GM19023 (cell line): ENCODE measurements around the gene MT3.

ENCODE experiments used
- ATAC-seq: cut with Tn5 transposase; IDR thresholded peaks from one replicate; pipeline ENCODE4 v1.9.1; 2021; ENCODE audit warnings: mild to moderate bottlenecking, moderate library complexity; ENCODE audit not compliant: unreplicated experiment

The MT3 gene

GRCh38 chr16:56628486-56629350 lies 39.4 kb downstream of the MT3 start:
- no peak for ATAC-seq

- no peak for ATAC-seq
Observed at GRCh38 chr16:56629531-56629930, 40.2 kb downstream of the MT3 start.

GRCh38 chr16:56630134-56630533 lies 40.8 kb downstream of the MT3 start:
- ATAC-seq: peak; percentile 69

DNA sequence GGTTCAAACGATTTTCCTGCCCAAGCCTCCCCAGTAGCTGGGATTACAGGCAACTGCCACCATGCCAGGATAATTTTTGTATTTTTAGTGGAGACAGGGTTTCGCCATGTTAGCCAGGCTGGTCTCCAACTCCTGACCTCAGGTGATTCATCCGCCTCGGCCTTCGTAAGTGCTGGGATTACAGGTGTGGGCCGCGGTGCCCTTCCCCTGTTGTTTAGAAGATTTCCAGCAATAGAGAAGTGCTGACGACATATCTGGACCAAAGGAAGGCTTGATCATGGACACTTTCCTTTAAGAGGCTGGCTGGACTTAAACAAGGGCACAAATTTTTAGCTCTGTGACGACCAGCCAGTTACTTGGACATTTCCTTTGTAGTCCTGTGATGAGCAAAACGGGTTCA lies 41.9 kb downstream of the MT3 start:
- ATAC-seq: no peak

DNA sequence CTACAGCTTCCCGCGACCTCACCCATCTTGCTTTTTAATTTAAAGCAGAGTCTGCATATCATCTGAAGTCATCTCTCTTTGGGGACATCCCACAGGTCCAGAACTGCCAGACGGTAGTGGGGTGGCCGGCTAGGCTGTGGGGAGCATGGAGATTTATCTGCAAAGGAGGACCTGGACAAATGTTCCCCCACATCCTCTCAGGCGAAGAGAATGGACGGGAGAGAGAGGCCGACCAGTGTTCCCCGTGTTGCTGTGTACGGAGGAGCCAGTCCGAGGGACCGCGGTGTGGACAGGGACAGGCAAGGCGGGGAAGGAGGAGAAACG lies 42.5 kb downstream of the MT3 start:
- ATAC-seq: no peak

GRCh38 chr16:56632156-56632847 lies 43.0 kb downstream of the MT3 start, which contains the start of gene MT1M:
Gene MT1M, plus strand, starts transcription at chr16:56632659. Its CDS starts 73 bp downstream, at chr16:56632732.
- no peak for ATAC-seq

DNA sequence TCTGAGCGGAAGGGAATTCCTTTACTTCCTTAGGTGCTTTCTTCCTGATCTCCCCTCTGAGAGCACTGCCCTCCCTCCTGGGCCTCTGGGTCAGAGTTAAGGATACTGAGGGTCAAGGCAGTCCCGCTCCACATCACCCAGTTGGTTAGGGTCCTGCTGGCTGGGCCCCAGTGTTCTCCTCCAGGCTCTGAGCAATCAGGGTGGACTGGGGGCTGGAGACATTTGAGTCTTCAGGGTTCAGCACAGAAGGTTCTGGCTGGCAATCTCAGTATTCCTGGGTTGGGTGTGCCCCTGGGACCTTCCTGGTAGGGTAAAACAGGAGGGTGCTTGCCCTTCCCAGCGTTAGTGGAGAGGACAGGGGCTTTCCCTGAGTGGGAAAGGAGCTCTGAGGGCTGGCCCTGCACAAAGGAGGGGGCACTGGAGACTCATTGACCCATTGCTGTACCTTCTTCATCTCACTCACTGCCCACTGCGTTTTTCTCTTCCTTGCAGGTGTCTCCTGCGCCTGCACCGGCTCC lies 43.6 kb downstream of the MT3 start:
- no peak for ATAC-seq

GRCh38 chr16:56633535-56633934 lies 44.2 kb downstream of the MT3 start:
- ATAC-seq: no peak

- no peak for ATAC-seq
Observed at GRCh38 chr16:56634715-56635440, 45.5 kb downstream of the MT3 start.

DNA sequence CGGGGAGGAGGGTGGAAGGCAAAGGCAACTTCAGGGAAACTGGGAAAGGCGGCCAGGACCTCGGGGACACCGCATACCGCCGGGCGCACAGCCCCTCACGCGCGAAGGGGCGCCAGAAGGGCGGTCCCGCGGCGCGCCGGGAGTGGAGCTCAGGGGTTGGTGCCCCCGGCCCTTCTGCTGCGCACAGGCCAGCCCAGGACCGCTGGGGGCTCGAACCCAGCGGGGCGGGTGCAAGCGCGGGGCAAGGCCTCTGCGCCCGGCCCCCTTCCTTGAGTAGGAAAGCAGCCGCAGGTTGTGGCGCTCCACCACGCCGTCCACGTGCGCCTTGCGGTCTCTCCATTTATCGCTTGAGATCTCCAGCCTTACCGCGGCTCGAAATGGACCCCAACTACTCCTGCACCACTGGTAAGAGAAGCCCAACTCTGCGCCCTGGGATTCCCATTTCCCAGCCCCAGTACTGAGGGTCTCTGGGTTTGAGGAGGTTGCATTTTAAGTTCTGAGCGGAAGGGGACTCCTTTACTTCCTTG lies 46.2 kb downstream of the MT3 start:
- no peak for ATAC-seq

GRCh38 chr16:56636616-56637413 lies 47.5 kb downstream of the MT3 start:
- no peak for ATAC-seq

DNA sequence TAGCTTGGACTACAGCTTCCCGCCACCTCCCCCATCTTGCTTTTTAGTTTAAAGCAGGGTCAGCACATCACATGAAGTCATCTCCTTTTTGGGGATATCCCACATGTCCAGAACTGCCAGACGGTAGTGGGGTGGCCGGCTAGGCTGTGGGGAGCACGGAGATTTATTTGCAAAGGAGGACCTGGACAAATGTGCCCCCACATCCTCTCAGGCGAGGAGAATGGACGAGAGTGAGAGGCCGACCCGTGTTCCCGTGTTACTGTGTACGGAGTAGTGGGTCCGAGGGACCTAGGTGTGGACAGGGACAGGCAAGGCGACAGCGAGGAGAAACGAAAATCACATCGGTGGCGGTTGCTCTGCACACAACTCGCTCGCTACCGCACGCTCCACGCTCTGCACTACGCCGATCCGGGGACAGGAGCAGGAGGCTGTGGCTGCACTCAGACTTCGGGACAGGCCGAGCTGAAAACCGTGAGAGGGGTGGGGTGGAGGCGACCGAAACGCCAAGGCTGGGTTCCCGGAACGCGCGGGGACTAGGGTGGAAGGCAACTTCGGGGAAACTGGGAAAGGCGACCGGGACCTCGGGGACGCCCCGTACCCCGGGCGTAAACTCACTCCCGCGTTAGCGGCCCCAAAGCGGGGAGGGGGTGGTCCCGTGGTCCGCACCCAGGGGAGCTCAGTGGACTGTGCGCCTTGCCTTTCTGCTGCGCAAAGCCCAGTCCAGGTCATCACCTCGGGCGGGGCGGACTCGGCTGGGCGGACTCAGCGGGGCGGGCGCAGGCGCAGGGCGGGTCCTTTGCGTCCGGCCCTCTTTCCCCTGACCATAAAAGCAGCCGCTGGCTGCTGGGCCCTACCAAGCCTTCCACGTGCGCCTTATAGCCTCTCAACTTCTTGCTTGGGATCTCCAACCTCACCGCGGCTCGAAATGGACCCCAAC lies 48.8 kb downstream of the MT3 start, which contains the start of gene MT1A:
Gene MT1A, plus strand, starts transcription at position 853 of the 937 bp plus-strand sequence. Its CDS starts 73 bp downstream, at position 926.
- ATAC-seq: no peak

- ATAC-seq: no peak
Observed at GRCh38 chr16:56639045-56639444, 49.7 kb downstream of the MT3 start.

GRCh38 chr16:56640076-56640475 lies 50.7 kb downstream of the MT3 start:
- no peak for ATAC-seq
